GM12872 (cell line): ENCODE measurements around the gene MYCN.

Experiments
- TF ChIP-seq, protein P1 (sequence below): IDR thresholded peaks from 3 replicates; pipeline ENCODE4 v1.5.1; 2011; ENCODE audit warnings: low read depth, mild to moderate bottlenecking, low read length, moderate library complexity; ENCODE audit not compliant: insufficient read depth

MYCN gene

DNA sequence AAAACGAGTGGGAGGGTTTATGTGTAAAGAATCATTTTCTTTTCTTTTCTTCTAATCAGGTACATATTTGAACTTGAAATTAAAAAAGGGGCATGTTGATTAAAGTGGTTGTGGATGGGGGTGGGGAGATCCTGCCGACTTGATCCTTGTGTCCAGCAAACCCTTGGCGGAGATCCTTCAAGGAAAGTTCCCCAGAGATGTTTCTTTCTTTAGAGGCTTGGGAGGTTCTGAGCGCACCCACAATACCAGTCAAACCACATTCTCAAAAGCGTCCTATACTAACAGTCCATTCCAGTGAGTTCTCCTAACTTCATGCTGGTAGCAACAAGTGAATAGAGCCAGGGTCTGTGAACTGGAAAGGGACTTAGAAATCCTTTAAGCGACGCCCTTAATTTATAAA, 49.2 kb downstream of the MYCN start:
- TF ChIP-seq, protein P1, sequence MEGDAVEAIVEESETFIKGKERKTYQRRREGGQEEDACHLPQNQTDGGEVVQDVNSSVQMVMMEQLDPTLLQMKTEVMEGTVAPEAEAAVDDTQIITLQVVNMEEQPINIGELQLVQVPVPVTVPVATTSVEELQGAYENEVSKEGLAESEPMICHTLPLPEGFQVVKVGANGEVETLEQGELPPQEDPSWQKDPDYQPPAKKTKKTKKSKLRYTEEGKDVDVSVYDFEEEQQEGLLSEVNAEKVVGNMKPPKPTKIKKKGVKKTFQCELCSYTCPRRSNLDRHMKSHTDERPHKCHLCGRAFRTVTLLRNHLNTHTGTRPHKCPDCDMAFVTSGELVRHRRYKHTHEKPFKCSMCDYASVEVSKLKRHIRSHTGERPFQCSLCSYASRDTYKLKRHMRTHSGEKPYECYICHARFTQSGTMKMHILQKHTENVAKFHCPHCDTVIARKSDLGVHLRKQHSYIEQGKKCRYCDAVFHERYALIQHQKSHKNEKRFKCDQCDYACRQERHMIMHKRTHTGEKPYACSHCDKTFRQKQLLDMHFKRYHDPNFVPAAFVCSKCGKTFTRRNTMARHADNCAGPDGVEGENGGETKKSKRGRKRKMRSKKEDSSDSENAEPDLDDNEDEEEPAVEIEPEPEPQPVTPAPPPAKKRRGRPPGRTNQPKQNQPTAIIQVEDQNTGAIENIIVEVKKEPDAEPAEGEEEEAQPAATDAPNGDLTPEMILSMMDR, result no peak

DNA sequence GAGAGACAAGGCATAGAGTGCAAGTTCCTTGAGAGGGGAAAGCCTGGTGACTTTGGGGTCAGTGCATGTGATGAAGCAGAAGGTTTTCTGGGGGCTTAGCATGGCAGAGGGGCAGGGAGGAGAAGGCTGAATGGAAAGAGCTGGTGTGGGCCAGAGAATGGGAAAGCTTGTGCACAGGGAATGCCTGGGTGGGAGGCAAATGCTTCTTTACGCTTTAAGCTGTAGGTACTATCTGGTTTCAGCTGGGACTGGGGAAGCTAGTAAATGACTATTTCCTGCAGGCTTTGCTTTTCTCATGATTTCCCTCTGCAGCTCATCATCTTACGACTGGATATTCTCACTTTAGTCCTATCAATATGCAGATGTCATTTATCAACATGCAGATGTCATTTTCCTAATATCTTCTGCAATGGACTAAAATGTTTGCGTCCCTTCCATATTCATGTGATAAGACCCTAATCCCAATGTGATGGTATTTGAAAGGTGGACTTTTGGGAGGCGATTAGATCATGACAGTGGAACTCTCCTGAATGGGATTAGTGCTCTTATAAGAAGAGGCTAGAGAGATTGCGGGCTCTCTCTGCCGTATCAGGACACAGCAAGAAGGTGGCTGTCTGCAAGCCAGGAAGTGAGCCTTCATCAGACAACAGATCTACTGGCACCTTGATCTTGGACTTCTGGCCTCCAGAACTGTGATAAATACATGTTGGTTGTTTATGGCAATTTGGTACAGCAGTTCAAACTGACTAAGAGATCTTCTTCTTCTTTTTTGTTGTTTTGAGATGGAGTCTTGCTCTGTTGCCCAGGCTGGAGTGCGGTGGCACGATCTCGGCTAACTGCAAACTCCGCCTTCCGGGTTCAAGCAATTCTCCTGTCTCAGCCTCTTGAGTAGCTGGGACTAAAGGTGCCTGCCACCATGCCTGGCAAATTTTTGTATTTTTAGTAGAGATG, 50.1 kb downstream of the MYCN start:
- TF ChIP-seq, protein P1, result no peak

DNA sequence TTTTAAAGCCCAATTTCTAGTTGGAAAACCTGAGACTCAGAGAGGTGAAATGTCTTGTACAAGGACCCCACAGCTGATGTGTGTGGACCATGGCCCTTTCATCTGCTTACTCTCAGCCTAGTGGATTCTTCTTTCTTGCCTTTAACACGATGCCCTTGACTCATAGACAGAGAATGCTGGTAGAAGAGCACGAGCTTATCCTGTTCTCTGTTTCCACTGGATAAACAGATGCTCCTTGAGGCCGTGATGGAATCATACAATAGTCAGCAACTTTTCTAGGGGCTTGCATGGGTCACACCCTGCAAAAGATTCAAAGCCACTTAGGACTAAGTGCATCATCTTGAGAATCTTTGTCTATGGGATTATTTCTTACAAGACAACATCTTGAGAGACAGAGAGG, 50.9 kb downstream of the MYCN start:
- TF ChIP-seq, protein P1, result no peak

DNA sequence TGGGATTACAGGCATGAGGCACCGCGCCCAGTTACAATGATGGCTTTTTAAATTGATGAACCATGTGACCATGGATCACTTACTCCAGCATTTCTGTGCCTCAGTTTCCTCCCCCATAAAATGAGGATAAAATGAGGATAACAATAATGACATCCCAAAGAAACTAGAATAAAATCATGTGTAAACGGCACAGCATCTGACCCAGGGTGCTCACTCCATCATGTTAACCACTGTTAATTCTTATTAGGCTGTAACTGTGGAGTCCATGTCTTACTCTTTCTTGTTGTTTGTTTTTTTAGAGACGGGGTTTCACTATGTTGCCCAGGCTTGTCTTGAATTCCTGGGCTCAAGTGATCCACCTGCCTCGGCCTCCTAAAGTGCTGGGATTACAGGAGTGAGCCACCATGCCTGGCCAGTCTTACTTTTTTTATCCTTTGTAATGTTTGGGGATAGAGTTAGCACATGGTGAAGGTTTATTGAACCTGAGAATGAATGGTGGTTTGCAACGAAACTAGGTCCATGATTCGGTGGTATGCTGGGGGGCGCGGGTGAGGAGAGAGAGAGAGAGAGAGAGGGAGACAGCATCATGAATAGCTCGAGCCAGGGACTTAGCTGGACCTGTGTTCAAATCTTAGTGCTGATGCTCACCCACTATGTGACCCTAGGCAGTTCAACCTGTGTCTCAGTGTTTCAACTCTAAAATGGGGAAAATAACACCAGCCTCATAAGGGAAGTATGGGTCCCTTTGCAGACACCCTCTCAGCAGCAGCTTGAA, 52.3 kb downstream of the MYCN start:
- TF ChIP-seq, protein P1, result no peak

DNA sequence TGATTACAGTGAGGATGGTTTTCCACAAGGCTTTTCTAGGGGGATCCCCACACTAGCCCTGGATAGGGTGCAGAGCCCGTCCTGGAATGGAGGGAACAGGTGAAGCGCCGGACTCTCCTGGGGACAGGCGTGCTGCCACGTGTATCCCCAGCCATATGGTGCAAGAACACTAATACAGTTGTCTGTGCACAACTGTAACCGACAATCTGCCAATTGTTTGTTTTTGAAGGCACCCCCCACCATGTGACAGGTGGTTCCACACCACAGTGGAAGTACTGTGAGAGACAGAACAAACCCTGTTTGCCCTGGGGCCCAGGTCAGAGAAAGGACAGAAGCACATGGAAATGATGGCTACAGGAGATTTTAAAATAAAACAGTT, 52.9 kb downstream of the MYCN start:
- TF ChIP-seq, protein P1, result no peak

DNA sequence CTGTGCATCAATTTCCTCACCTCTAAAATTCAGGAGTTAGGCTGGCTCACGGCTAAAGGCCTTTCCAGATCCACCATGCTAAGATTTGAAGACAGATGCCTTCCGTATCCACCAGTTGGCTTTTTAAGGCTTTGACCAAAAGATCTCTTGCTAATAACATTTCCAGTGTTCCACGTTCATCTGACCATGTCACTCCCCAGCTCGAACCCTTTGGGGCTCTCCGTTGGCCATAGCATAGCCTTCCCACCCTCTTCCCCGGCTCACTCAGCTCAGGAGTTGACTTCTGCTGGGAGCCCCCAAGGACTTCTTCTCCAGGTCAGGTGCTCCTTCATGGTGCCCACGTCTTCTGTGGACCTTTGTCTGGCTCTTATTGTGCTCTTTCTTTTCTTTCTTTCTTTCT, 53.3 kb downstream of the MYCN start:
- TF ChIP-seq, protein P1, result no peak

DNA sequence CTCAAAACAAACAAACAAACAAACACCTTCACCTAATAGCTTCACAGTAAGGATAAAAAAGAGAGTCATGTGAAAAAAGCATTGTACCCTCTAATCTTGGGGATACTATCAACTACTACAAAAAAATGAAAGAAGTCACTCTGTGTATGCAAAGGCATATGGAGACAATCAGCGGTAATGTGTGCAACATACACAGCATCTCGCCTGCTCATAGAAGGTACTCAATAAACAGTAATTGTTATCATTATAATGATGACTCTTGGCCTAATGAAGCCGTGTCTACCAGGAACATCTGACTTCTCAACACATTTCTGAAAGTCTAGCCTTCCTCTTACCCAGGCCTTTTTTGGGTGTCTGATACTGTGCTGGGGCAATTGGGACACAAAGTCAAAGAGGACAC, 55.3 kb downstream of the MYCN start:
- TF ChIP-seq, protein P1, result no peak
